HepG2 (cell line): ENCODE measurements around the gene STON1. TPM values are rescaled to one million over a fixed set of nuclear protein-coding genes. Genes with fewer than 3 reads are reported as not detected.
"Not testable (repeated sequence)": the region's sequence is repeated elsewhere in the genome, so short reads cannot be mapped to it uniquely, and the experiment has no call there.

Experiments used
- ATAC-seq: fragments of 200-7000 bp; cut with Tn5 transposase; 3 replicates; pipeline ENCODE4 v1.9.1; 2020; ENCODE audit warnings: mild to moderate bottlenecking, moderate library complexity
- BruUV-seq: library from RNA; stranded (reverse); fragments of 400-500 nt; replicated peaks from 2 replicates; lab custom pipeline; 2021; lab: Mats Ljungman, UMichigan
- CTCF ChIA-PET: fragments of 300-600 bp; formaldehyde crosslinking; extraction: SDS; loops from one replicate; lab custom pipeline; 2021; ENCODE audit warnings: low total read pairs, inconsistent platforms, low intra/inter-chr PET ratio; lab: Yijun Ruan, JAX
- POLR2A ChIA-PET: fragments of 350-600 bp; sonication (Branson Sonifier 250); formaldehyde crosslinking; loops from one replicate; lab custom pipeline; 2020; ENCODE audit warnings: antibody characterized with exemption, inconsistent platforms; lab: Yijun Ruan, JAX
- DNase-seq: peaks from one replicate; pipeline ENCODE4 v3.0.0-alpha.2; 2015; ENCODE audit warnings: low spot score
- FAIRE-seq: peaks from 3 replicates; lab custom pipeline; 2011; peaks lifted over from hg19 to GRCh38; lab: Jason Lieb, UNC
- H2AFZ ChIP-seq: one replicate; pipeline ENCODE4 v1.6.1; 2011; ENCODE audit warnings: low read length, inconsistent platforms
- H3K27ac ChIP-seq: fragments of 300-600 bp; 3 replicates; pipeline ENCODE4 v1.8.0; 2011; ENCODE audit warnings: mixed run types, mild to moderate bottlenecking, mixed read lengths, low read length, inconsistent platforms; ENCODE audit not compliant: insufficient read depth; ENCODE audit errors: extremely low read length
- H3K27me3 ChIP-seq, 2 experiments: fragments of 200-600 bp in 1 of 2; 2 replicates in 1 of 2; 3 replicates in 1 of 2; pipeline versions ENCODE4 v1.6.0 to v1.8.0; 2011; ENCODE audit warnings: low read length in 2 of 2, mild to moderate bottlenecking in 2 of 2, moderate library complexity in 2 of 2, inconsistent platforms in 1 of 2; ENCODE audit not compliant: insufficient read depth in 2 of 2, control insufficient read depth in 1 of 2
- H3K36me3 ChIP-seq, 2 experiments: fragments of 200-600 bp in 1 of 2; replicated peaks in 1 of 2; 2 replicates in 1 of 2; 3 replicates in 1 of 2; pipeline versions ENCODE4 v1.5.1 to v1.8.0; 2011; ENCODE audit warnings: low read length in 2 of 2, inconsistent platforms in 1 of 2; ENCODE audit not compliant: insufficient read depth in 2 of 2, control insufficient read depth in 1 of 2
- H3K4me1 ChIP-seq: 2 replicates; pipeline ENCODE4 v1.5.1; 2012; ENCODE audit warnings: low read length, inconsistent platforms; ENCODE audit not compliant: insufficient read depth
- H3K4me2 ChIP-seq: 2 replicates; pipeline ENCODE4 v1.6.0; 2011; ENCODE audit warnings: low read depth, low read length, inconsistent platforms
- H3K4me3 ChIP-seq, 3 experiments: fragments of 200-600 bp in 1 of 3; sonication (generic), shearing (Covaris generic) in 1 of 3; replicated peaks in 1 of 3; 2 replicates each; pipeline ENCODE4 v1.5.1; 2011 to 2016; ENCODE audit warnings: low read length in 3 of 3, inconsistent platforms in 2 of 3, low read depth in 2 of 3, mild to moderate bottlenecking in 2 of 3, control low read depth in 1 of 3, mixed read lengths in 1 of 3; ENCODE audit not compliant: insufficient read depth in 1 of 3
- H3K79me2 ChIP-seq: one replicate; pipeline ENCODE4 v1.6.1; 2011; ENCODE audit warnings: low read length, inconsistent platforms; ENCODE audit not compliant: insufficient read depth
- H3K9ac ChIP-seq: 2 replicates; pipeline ENCODE4 v1.6.0; 2011; ENCODE audit warnings: mild to moderate bottlenecking, low read depth, low read length, inconsistent platforms; ENCODE audit not compliant: insufficient read depth
- H3K9me3 ChIP-seq: 2 replicates; pipeline ENCODE4 v1.5.1; 2012; ENCODE audit warnings: mild to moderate bottlenecking, low read length
- H4K20me1 ChIP-seq: 2 replicates; pipeline ENCODE4 v1.6.0; 2011; ENCODE audit warnings: inconsistent platforms, mild to moderate bottlenecking, low read length, moderate library complexity; ENCODE audit not compliant: insufficient read depth
- POLR2G ChIP-seq: fragments of 200-400 bp; formaldehyde crosslinking; IDR thresholded peaks from 2 replicates; pipeline ENCODE4 v1.6.1; 2018; ENCODE audit warnings: mild to moderate bottlenecking, low read depth, low read length, moderate library complexity
- WGBS: methylation state at CpG from one replicate; pipeline ENCODE4 v1.1.6; 2017; ENCODE audit warnings: low lambda C conversion rate; 5-methylcytosine and 5-hydroxymethylcytosine counted together
- in situ Hi-C: cut with HindIII; loops from 2 replicates; pipeline ENCODE4 v1.10.0; 2017; ENCODE audit warnings: low pct_unique_long_range_greater_than_20kb; ENCODE audit not compliant: extremely low pct_ligation_motif_present
- intact Hi-C: fragments of 100-400 bp; cut with micrococcal nuclease; formaldehyde crosslinking; loops from one replicate; pipeline ENCODE4 v1.10.0; 2022; ENCODE audit not compliant: unreplicated experiment
- polyA plus RNA-seq, 8 experiments: library from polyadenylated mRNA; depleted of rRNA in 3 of 8; stranded (reverse) in 7 of 8; unstranded in 1 of 8; fragments of >200 nt; fragmentation: Illumina TruSeq in 4 of 8; extraction: Trizol in 4 of 8; gene quantifications; 2 replicates each; pipeline versions ENCODE4 v1.2.1 to v1.2.3, GENCODE V29; 2011 to 2016; ENCODE audit warnings: low read depth in 4 of 8, missing spikeins in 1 of 8, mixed read lengths in 1 of 8; ENCODE audit not compliant: insufficient read depth in 1 of 8
- total RNA-seq, 5 experiments: library from RNA; depleted of rRNA; stranded (reverse); fragments of >200 nt; fragmentation: Illumina TruSeq; extraction: Trizol; gene quantifications; 2 replicates each; pipeline ENCODE4 v1.2.3, GENCODE V29; 2016; ENCODE audit warnings: low read depth in 1 of 5

STON1 gene
- total and polyA plus RNA-seq, 2 of the 13 experiments (the other 11 are each of a cell fraction or from before 2014, with no cell fraction given): 0.09 to 0.28 TPM

- Histone ChIP-seq H3K9me3 (no peaks in the 10 kb centered on the region), H3K27me3 (no peaks in the 10 kb centered on the region), H2AFZ (no peak overlapping the region), H3K36me3 (peaks cover 12 to 22% of the 10 kb centered on the region in 2 experiments), H4K20me1 (no peaks in the 10 kb centered on the region), H3K4me3 (no peak overlapping the region), H3K27ac (no peak overlapping the region), H3K4me2 (no peak overlapping the region), H3K79me2 (no peaks in the 10 kb centered on the region), H3K9ac (no peak overlapping the region), H3K4me1 (no peaks in the 10 kb centered on the region)
- FAIRE-seq (no peak), DNase-seq (no peak), ATAC-seq (no peak)
- ChIA-PET CTCF (no interaction called here), POLR2A (no interaction called here)
- no peak for TF ChIP-seq POLR2G
- intact Hi-C loops: no loop called here
- BruUV-seq: no TSS peak
- 97% methylated on average over 11 of the region's 11 CpGs for WGBS
- in situ Hi-C loops: no loop called here
Observed at GRCh38 chr2:48519593-48519992, 10.4 kb upstream of the STON1 start.

- POLR2A ChIA-PET: interaction anchor here (0.9 kb wide), 1 partner anchor 74 kb away, joined by 3 read pairs; no protein-coding TSS in a partner anchor
- CTCF ChIA-PET: not testable (repeated sequence)
Observed at GRCh38 chr2:48524756-48525155, 5.2 kb upstream of the STON1 start.

More at GRCh38 chr2:48524756-48525155, 5.2 kb upstream of the STON1 start:
- H3K9me3 ChIP-seq, FAIRE-seq, in situ Hi-C loops, DNase-seq, H3K4me2 ChIP-seq, H3K9ac ChIP-seq, H2AFZ ChIP-seq, H3K79me2 ChIP-seq, H3K4me3 ChIP-seq, H3K4me1 ChIP-seq, H4K20me1 ChIP-seq, ATAC-seq, H3K27ac ChIP-seq, H3K36me3 ChIP-seq, H3K27me3 ChIP-seq, intact Hi-C loops, BruUV-seq: not testable (repeated sequence)
- WGBS: 98% methylated on average over 3 of the region's 3 CpGs
